ENCODE data around the gene CIC.

DNA sequence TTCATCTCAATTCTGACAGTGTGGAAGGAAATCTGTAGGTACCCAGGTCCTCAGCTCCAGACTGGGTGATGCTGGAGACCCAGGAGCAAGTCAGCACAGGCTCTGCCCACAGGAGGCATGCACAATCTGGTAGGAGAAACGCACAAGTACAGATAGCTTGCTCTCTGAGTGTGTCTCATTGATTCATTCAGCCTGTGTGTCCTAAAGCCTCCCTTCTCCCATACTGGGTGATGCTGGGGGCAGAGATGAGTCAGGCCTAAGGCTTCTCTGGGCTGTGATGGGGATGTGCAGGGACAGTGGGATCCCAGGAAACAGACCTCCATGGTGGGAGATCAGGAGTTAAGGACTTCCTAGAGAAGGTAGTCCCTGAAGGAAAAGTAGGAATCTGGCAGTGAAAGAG, 42.2 kb upstream of the CIC start:
- TF ChIP-seq EZH2 (IDR thresholded peaks at IDR 0.05) (no peak), POLR2AphosphoS5 (IDR thresholded peaks at IDR 0.05; ENCODE audit: borderline replicate concordance, low read depth, low read length) (no peak)
